AG04450 (cell line): ENCODE measurements around the gene DEDD2. TPM values are rescaled to one million over a fixed set of nuclear protein-coding genes. Genes with fewer than 3 reads are reported as not detected.
A peak's percentile ranks its signal among the peaks of the same experiment; 100 is the strongest.

ENCODE experiments used
- CTCF ChIA-PET: fragments of 300-600, 350-600 bp; formaldehyde crosslinking; extraction: SDS; loops from one replicate; lab custom pipeline; 2022; ENCODE audit warnings: antibody characterized with exemption, inconsistent platforms; lab: Charles Lee
- POLR2A ChIA-PET: fragments of 350-600 bp; formaldehyde crosslinking; extraction: SDS; loops from one replicate; lab custom pipeline; 2021; ENCODE audit warnings: antibody characterized with exemption, inconsistent platforms; lab: Yijun Ruan, JAX
- DNase-seq: peaks from one replicate; pipeline ENCODE4 v3.0.0-alpha.2; 2011; ENCODE audit warnings: low read depth, low spot score
- H3K27ac ChIP-seq: one replicate; pipeline ENCODE4 v1.5.1; 2012; ENCODE audit warnings: low read depth, low read length, control low read depth
- H3K27me3 ChIP-seq: one replicate; pipeline ENCODE4 v1.6.0; 2012; ENCODE audit warnings: low read length; ENCODE audit not compliant: control insufficient read depth, insufficient read depth
- H3K4me3 ChIP-seq: 2 replicates; pipeline ENCODE4 v1.5.1; 2011; ENCODE audit warnings: mild to moderate bottlenecking, low read depth, low read length, control low read depth
- H3K9me3 ChIP-seq: 2 replicates; pipeline ENCODE4 v1.5.1; 2012; ENCODE audit warnings: low read length; ENCODE audit not compliant: control insufficient read depth, insufficient read depth
- polyA plus RNA-seq: library from polyadenylated mRNA; depleted of rRNA; stranded (reverse); fragments of >200 nt; gene quantifications from 2 replicates; pipeline ENCODE4 v1.2.3, GENCODE V29; 2011
- TF ChIP-seq, protein P1 (sequence below): IDR thresholded peaks from 2 replicates; pipeline ENCODE4 v1.5.1; 2011; ENCODE audit warnings: low read depth, low read length, control low read depth, inconsistent platforms

Gene DEDD2
- polyA plus RNA-seq, 1 experiment = 11.8 TPM

DNA sequence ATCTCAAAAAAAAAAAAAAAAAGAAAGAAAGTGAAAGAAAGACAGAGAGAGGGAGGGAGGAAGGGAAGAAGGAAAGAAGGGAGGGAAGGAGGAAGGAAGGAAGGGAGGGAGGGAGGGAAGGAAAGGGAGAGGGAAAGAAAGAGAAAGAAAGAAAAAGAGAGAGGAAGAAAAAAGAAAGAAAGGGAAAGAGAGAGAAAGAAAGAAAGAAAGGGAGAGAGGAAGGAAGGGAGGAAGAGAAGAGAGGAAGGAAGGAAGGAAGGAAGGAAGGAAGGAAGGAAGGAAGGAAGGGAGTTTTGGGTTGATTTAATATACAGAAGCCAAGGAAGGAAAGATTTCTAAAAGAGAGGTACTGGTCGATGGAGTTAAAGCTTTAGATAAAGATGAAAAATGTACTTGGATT, 28.8 kb downstream of the DEDD2 start:
- H3K27me3 ChIP-seq = no peaks in the 10 kb centered on the region
- CTCF ChIA-PET = interaction anchor here (0.6 to 2.0 kb wide), 3 partner anchors 12 to 160 kb away, joined by 3 to 12 read pairs (median 8); no protein-coding TSS in a partner anchor
- TF ChIP-seq, protein P1, sequence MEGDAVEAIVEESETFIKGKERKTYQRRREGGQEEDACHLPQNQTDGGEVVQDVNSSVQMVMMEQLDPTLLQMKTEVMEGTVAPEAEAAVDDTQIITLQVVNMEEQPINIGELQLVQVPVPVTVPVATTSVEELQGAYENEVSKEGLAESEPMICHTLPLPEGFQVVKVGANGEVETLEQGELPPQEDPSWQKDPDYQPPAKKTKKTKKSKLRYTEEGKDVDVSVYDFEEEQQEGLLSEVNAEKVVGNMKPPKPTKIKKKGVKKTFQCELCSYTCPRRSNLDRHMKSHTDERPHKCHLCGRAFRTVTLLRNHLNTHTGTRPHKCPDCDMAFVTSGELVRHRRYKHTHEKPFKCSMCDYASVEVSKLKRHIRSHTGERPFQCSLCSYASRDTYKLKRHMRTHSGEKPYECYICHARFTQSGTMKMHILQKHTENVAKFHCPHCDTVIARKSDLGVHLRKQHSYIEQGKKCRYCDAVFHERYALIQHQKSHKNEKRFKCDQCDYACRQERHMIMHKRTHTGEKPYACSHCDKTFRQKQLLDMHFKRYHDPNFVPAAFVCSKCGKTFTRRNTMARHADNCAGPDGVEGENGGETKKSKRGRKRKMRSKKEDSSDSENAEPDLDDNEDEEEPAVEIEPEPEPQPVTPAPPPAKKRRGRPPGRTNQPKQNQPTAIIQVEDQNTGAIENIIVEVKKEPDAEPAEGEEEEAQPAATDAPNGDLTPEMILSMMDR = no peak
- POLR2A ChIA-PET = no interaction called here
- peaks cover 5% of the 10 kb centered on the region for H3K9me3 ChIP-seq
- no peak overlapping the region for H3K27ac ChIP-seq
- no peak for DNase-seq
- H3K4me3 ChIP-seq = no peak overlapping the region

DNA sequence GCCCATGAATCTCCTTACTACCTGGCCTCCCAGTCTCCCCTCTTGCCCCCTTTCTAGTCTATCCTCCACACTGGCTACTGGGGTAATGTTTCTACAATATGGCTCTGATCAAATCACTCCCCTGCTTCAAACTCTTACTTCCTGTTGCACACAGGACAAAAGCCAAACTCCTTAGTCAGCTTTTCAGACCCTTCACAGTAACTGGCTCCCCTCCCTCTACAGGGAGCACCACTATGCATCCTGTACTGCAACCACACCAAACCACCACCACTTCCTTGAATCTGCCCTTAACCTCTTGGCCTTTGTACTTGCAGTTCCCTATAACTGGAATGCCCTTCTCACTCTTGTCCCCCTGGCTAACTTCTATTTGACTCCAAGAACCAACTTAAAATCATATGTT, 32.2 kb downstream of the DEDD2 start:
- ChIA-PET POLR2A (no interaction called here), CTCF (interaction anchor here (0.9 to 5.9 kb wide), 6 partner anchors 8 to 77 kb away, joined by 3 to 38 read pairs (median 8); partner anchors contain the start of gene POU2F2)
- H3K27me3 ChIP-seq = peaks cover 15% of the 10 kb centered on the region
- H3K27ac ChIP-seq = no peak overlapping the region
- TF ChIP-seq, protein P1 = no peak
- DNase-seq = no peak
- H3K9me3 ChIP-seq = no peaks in the 10 kb centered on the region
- no peak overlapping the region for H3K4me3 ChIP-seq

DNA sequence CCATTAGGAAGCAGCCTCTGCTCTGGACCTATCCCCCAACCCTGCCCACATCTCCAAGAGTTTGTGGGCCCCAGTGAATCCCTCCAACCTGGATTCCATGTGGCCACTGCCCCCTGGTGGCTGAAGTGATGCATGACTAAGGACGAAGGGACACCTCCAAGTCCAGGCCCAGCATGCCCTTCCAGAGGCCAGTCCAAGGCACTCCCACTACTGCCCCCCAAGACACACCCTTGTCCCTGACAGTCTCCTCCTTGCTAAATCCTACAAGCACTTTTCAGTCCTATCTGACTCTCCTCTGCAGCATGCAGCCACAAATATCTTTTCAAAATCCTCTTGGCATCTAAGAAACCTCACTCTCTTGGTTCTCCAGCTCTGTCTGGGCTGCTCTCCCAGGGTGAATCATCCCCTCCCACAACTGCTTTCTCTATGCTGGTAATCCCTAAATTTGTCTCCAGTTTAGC, 33.0 kb downstream of the DEDD2 start:
- ChIA-PET POLR2A (no interaction called here), CTCF (interaction anchor here (0.9 to 5.9 kb wide), 11 partner anchors 7 to 76 kb away, joined by 3 to 38 read pairs (median 4); partner anchors contain the start of gene POU2F2)
- peaks cover 23% of the 10 kb centered on the region for H3K27me3 ChIP-seq
- H3K4me3 ChIP-seq = no peak overlapping the region
- TF ChIP-seq, protein P1 = peak; percentile 92
- H3K9me3 ChIP-seq = no peaks in the 10 kb centered on the region
- no peak overlapping the region for H3K27ac ChIP-seq
- peak; percentile 44 for DNase-seq

DNA sequence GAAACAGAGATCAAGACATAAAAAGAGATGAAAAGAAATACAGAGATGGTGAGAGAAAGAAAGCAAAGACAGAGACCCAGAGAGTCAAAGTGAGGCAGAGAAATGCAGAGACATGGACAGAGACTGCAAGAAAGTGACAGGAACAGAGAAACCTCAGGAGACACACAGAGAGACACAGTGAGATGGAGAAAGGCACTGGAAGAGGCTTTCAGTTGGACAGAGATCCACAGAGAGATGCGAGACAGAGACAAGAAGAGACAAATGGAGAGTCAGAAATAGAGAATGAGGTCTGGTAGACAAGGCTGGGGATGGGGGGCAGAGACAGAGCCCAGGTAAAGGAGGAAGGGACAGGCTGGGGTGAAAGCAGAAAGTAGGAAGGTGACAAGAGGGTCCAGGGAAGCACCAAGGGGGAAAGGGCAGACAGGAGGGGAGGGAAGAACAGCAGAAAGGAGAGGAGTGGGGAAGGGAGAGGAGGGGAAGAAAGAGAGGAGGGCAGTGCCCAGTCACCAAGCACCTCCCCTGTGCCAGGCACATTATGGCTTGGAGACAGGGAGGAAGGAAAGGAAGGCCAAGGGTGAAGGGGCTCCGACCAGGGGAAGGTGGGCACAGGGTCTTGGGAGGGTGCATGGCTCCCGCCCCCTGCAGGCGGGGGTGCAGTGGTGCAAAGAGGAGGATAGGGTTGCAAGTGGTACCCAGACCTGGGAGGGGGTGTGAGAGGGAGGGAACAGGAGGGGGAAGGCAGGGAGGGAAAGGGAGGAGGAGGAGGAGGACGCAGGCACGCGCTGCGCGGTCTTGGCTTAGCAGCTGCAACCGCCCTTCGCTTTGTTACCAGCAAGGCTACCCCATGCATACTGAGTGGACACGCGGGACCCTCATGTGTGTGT, 38.4 kb downstream of the DEDD2 start:
- Histone ChIP-seq H3K27me3 (peaks cover 65% of the 10 kb centered on the region), H3K4me3 (no peak overlapping the region), H3K27ac (no peak overlapping the region), H3K9me3 (no peaks in the 10 kb centered on the region)
- no peak for DNase-seq
- ChIA-PET CTCF (no interaction called here), POLR2A (no interaction called here)
- TF ChIP-seq, protein P1 = peak; percentile 44

DNA sequence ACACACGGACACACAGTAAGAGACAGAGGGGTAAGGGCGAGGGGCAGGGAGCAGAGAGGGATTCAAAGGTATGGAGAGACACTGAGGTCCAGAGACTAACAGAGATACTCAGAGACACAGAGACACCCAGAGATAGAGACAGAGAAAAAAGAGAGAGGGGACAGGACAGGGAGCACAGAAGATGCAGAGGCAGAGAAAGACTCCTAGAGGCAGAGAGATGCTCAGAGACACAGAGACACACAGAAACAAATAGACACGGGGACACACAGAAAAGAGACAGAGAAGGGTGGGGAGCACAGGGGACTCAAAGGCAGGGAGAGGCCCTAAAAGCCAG, 39.8 kb downstream of the DEDD2 start:
- CTCF ChIA-PET = interaction anchor here (0.9 to 2.9 kb wide), 4 partner anchors 7 to 69 kb away, joined by 4 to 17 read pairs (median 10); no protein-coding TSS in a partner anchor
- no peak overlapping the region for H3K27ac ChIP-seq
- DNase-seq = no peak
- POLR2A ChIA-PET = interaction anchor here (1.2 kb wide), 1 partner anchor 39 kb away, joined by 4 read pairs; no protein-coding TSS in a partner anchor
- TF ChIP-seq, protein P1 = no peak
- no peaks in the 10 kb centered on the region for H3K9me3 ChIP-seq
- peaks cover 65% of the 10 kb centered on the region for H3K27me3 ChIP-seq
- H3K4me3 ChIP-seq = no peak overlapping the region
